Measurements from ENCODE around the gene CD3G.
"Not testable (repeated sequence)": the region's sequence is repeated elsewhere in the genome, so short reads cannot be mapped to it uniquely, and the experiment has no call there.

Gene CD3G

GRCh38 chr11:118343981-118344515, at the start of gene CD3G:
TSS of gene CD3G (plus strand) at chr11:118344344. CDS start at chr11:118344424, 80 bp downstream.
- DNase-seq: no peak

- DNase-seq: no peak
Observed at GRCh38 chr11:118295199-118295598, 48.9 kb upstream of the CD3G start.

GRCh38 chr11:118295815-118296454, 48.2 kb upstream of the CD3G start:
- no peak for DNase-seq

GRCh38 chr11:118301600-118302195, 42.4 kb upstream of the CD3G start:
- no peak for DNase-seq

- DNase-seq: no peak
Observed at GRCh38 chr11:118304227-118304567, 39.9 kb upstream of the CD3G start.

- DNase-seq: no peak
Observed at GRCh38 chr11:118304568-118305248, 39.4 kb upstream of the CD3G start, which contains the start of gene CD3E. TSS of gene CD3E (plus strand) at chr11:118304730. CDS start at chr11:118304953, 223 bp downstream.

- no peak for DNase-seq
Observed at GRCh38 chr11:118305726-118306125, 38.4 kb upstream of the CD3G start.

GRCh38 chr11:118306556-118306955, 37.6 kb upstream of the CD3G start:
- DNase-seq: no peak

- DNase-seq: not testable (repeated sequence)
Observed at GRCh38 chr11:118308995-118309528, 35.1 kb upstream of the CD3G start.

GRCh38 chr11:118310271-118310670, 33.9 kb upstream of the CD3G start:
- DNase-seq: no peak

GRCh38 chr11:118310781-118311485, 33.2 kb upstream of the CD3G start:
- DNase-seq: no peak

GRCh38 chr11:118311518-118311917, 32.6 kb upstream of the CD3G start:
- DNase-seq: no peak

- no peak for DNase-seq
Observed at GRCh38 chr11:118312328-118312727, 31.8 kb upstream of the CD3G start.

GRCh38 chr11:118313242-118313641, 30.9 kb upstream of the CD3G start:
- DNase-seq: no peak

GRCh38 chr11:118314988-118315411, 29.1 kb upstream of the CD3G start:
- DNase-seq: no peak

GRCh38 chr11:118318124-118318523, 26.0 kb upstream of the CD3G start:
- DNase-seq: no peak

- DNase-seq: no peak
Observed at GRCh38 chr11:118318581-118319336, 25.4 kb upstream of the CD3G start.

GRCh38 chr11:118319337-118319707, 24.8 kb upstream of the CD3G start:
- DNase-seq: peak in 1 of 58 donors; percentile 18

- no peak for DNase-seq
Observed at GRCh38 chr11:118320515-118320914, 23.6 kb upstream of the CD3G start.

GRCh38 chr11:118321386-118322082, 22.6 kb upstream of the CD3G start:
- no peak for DNase-seq
